Activated T-cell treated with anti-CD3 and anti-CD28 coated beads for 48 hours (primary cell): ENCODE data around the gene HRG.

Experiments used
- DNase-seq: peaks from one replicate; pipeline ENCODE4 v3.0.0-alpha.2; 2020; ENCODE audit warnings: low read depth

Gene HRG

DNA sequence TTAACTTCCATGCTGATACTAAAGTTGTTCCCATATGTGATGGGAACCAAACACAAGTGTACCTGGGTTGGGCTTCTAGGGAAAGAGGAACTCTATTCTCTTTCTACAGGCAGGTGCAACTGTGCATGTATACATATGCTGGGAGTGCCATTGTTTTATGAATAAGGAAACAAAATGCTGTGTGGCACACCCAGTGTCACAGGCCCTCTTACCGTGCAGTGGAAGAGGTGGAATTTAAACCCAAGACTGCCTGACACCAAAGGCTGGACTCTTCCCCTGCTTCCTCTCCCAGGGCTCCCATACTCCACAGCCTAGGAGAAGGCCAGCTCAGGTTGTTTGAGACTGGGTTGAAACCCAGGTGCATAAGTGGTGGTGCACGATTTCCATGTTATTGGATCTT is 27.6 kb upstream of the HRG start:
- no peak for DNase-seq

DNA sequence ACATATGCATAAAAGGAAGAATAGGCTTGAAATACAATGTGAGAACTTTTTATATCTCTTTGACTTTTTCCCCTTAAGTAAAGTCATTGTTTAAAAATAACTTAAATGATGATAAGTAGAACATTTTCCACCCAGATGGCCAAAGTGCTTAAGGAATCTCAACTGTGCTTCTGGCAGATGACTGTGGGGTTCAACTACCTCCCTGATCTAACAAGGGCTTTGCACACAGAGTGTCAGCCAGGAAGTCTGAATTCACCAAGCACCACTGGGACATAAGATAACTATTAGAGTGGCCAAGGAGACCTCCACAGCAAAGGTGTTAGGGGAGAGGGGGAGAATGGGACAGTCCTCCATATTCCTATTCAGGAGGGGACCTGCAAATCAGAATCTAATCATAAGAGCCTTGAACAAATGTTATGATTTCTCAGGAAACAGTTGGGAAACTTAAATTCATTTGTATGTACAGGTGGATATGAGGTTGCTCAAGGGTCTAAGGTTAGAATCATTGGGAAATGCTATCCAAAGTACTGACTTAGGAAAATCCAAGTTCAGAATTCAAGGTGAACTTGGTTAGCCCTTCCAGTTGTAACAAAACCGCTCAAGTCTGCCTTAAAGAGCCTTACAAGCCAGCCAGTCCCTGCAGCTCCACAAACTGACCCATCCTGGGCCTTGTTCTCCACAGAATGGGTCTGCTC is 25.9 kb upstream of the HRG start, which contains the start of gene FETUB:
Gene FETUB (plus strand): TSS at position 622 of the 695 bp plus-strand sequence. CDS start 62 bp downstream, at position 684.
- DNase-seq: no peak

DNA sequence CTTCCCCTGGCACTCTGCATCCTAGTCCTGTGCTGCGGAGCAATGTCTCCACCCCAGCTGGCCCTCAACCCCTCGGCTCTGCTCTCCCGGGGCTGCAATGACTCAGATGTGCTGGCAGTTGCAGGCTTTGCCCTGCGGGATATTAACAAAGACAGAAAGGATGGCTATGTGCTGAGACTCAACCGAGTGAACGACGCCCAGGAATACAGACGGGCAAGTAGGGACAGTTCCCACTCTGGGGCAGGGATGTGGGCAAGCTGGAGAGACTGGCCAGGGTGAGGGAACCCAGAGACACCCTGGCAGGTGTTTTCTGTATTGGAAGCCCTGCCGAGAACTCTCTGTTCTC is 25.4 kb upstream of the HRG start:
- DNase-seq: no peak

DNA sequence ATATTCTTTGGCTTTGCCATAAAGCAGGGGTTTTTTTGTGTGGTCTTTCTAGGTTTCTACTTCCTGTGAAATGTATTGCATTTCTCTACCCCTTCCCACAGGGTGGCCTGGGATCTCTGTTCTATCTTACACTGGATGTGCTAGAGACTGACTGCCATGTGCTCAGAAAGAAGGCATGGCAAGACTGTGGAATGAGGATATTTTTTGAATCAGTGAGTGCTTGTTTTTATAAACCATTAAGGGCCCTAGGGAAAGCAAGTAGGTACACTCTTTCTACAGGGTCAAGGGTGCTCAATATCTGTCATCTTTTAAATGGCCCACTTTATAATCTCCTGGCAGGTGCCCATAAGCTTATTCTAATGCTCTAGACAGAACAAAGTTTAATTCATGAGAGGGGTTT is 24.9 kb upstream of the HRG start:
- no peak for DNase-seq

DNA sequence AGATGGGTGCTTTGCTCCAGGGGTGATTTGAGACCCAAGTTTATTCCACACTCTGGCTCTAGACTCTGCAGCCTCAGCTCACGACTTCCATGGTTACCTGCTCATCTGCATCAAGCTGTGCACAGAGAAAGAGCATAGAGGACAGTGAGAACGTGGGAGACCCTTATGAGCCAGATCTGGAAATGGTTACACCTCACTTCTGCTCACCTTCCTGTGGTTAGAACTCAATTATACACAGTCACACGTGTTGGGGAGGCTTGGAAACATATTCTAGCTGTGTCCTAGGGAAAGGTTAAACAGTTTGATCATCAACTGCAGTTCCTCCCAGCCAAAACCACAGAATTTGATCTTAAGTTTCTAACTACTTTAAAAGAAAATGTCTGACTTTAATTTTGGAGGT is 23.8 kb upstream of the HRG start:
- no peak for DNase-seq

DNA sequence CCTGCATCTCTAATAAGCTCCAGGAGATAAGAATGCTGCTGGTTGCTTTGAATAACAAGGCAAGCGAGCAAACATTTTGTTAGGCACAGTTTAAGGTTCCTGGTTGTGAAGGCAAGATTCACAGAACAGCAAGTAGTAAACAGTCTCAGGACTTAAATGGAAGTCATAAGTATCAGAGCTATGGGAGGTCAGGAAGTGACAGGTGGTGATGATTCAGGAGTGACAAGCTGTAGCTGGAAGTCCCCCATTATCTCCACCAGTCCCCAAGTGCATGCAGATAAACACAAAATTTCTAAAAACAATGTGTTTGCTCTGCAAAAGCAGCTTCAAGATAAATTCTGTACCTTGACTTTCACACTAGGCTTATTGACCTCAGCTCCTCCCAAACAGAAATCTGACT is 22.3 kb upstream of the HRG start:
- peak; percentile 2 for DNase-seq

DNA sequence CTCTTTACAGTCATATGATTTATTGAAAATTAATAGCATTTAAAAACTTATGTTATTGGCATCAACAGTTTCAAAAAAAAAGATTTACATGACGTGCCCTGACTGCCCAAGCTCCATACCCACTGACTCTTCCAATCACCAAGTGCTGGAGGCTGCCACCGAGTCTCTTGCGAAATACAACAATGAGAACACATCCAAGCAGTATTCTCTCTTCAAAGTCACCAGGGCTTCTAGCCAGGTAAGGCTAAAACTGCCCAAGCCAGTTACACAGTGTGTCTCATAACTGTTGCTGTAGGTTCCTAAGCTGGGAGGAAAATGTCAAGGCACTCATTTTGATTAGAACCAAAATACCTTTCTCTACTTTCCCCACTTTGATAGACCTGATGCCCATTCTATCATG is 21.1 kb upstream of the HRG start:
- no peak for DNase-seq

DNA sequence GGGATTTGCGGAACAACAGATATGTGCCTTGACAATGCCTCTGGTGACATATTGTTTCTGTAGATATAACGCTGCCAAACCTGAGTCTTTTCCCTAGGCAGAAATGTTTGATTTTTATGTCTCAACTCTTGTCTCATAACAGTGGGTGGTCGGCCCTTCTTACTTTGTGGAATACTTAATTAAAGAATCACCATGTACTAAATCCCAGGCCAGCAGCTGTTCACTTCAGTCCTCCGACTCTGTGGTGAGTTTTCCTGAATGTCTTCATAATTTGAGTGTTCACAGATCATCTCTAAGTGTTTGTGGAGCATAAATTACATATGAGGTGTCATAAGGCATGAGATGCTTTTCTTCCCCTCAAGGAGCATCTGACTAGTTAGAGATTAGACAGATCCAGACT is 19.7 kb upstream of the HRG start:
- no peak for DNase-seq

DNA sequence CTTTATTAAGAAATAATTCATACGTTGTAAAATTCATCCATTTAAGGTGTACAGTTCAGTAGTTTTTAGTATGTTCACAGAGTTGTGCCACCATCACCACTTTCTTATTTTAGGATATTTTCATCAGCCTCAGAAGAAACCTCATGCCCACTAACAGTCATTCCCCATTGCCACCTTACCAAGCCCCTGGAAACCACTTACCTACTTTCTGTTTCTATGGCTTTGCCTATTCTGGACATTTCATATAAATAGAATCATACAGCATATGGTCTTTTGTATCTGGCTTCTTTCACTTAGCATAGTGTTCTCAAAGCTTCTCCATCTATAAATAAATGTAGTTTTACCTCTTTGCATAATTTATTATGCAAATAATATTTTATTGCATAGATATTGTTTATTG is 19.0 kb upstream of the HRG start:
- no peak for DNase-seq

DNA sequence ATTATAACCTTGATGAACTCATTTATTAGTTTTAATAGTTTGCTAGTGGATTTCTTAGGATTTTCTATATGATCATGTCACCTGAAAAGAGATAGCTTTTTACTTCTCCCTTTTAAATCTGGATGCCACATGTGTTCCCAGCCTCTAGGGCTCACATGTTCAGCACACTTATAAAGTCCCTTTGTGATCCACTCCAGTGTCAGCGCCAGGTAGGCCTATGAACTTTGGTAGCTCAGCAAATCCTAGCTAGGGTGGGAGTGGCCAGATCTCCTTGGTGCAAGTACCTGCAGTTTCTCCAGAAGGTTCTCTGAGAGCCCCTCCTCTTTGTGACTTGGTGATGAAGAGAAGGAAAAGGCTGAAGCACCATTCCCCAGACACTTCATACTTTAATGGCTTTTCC is 17.0 kb upstream of the HRG start:
- DNase-seq: no peak

DNA sequence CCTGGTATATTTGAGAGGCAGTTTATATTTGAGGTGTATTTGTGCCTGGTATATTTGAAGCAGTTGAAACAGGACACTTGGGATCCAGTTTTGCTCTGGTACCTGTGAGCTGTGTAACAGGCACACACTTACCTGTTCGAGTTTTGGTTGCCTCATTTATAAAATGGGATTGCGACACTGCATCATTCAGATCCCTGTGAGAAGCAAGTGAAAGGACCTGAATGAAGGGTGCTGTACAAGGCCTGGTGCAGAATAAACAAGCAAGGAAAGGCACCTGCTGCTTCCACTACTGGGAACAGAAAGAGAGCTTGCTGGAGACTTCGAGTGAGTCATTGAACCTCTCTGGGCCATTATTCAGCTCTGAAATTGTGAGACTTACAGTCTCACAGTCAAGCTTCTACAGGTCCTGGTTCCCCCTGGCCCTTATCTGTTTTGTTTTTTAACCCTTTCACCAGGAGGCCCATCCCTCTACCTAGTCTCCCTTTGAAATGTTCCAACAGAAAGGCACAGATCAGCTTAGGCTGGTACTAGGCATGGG is 14.1 kb upstream of the HRG start:
- no peak for DNase-seq

DNA sequence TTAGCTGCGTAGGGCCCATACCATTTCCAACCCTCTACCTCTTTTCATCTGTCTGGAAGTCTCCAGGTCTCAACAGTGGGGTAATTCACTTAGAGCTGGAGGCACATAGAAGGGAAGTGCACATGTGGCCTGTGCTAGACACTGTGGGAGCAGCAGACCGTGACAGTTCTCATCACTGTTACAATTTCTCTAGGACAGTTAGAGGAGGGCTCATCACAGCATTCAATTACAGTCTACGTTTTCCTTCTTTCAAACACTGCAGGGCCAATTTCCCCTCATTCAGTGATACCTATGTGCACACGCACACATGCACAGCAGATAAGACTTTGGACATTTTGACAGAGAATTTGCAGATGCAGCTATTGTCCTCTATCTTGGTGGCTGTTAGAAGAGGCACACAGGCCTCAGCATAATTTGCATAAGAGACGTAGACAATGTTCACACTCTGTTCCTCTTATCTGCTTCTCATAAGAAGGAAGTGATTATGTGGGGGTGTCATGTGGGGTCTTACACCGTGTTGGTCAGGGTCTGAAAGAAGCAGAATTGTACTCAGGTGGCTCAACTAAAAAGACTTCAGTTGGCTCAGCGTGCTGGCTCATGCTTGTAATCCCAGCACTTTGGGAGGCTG is 12.6 kb upstream of the HRG start:
- no peak for DNase-seq

DNA sequence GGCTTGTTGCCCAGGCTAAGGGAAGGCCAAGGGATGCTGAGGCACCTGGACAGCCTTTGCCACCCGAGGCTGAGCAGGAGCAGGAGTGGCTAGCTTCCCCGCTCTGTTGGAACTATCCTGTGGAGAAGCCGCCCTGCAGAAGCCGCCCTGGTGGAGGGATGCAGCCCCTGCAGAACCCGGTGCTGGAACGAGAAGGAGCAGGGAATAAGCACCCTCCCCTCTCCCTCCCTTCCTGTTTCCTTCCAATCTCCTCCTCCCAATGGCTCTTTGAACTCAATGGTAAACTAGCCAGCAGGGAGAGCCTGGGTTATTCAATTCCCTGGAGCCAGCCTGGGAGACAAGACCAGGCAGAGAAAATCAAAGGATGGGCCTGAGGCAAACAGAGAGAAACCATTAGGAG is 11.8 kb upstream of the HRG start:
- no peak for DNase-seq

DNA sequence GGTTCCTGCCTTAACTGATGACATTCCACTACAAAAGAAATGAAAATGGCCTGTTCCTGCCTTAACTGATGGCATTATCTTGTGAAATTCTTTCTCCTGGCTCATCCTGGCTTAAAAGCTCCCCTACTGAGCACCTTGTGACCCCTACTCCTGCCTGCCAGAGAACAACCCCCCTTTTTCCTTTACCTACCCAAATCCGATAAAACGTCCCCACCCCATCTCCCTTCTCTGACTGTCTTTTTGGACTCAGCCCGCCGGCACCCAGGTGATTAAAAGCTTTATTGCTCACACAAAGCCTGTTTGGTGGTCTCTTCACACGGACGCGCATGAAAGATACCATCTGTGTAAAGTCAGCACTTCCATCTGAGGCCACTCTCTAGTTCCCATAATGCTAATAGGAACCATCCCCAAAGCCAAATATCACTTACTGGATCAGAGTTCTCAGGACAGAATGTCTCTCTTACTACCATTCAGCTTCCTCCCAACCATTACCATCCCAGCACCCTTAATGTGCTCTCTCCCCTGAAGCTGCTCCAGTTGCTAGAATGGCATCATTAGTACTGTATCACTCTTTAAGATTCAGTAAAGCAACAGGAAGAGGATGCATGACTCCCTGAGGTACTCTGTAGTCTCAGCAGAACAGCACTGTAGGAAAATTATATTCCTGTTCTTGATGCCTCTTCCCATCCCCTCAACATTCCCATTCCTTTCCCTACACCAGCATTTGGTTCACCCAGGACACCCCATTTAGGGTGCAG is 2.3 kb upstream of the HRG start:
- no peak for DNase-seq

DNA sequence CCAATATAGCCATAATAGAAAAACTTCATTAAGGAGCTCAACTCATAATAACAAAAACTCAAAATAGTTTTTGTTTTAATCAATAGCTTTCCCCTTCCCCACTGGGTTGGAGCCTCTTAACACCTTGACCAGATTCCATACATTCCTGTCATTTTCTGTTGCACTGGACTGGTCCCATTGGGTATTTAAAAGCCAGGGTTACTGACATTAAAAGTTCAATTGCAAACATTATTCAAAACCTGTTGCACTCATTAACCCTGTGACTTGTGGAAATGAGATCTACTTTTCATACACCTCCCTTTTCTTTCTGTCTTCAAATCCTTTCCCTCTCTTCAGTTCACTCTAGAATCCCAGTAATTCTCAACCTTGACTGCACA is 1.7 kb upstream of the HRG start:
- DNase-seq: no peak

DNA sequence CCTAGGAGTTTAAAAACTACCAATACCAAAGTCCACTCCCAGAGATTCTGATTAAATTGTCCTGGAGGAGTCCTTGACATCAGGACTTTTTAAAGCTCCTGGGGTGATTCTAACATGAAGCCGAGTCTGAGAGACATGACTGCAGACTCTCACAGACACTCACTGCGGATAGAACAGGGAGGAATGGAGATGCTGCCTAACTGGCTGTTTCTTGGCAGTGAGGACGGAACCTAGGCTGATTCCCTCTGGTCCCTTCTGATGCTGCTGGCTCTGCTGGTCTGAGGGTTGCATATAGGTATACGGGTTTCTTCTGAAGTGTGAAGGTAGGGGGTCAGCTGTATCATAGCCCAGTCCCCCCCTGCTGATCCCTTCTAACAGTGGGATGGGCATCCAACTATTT is 1.3 kb upstream of the HRG start:
- DNase-seq: no peak

DNA sequence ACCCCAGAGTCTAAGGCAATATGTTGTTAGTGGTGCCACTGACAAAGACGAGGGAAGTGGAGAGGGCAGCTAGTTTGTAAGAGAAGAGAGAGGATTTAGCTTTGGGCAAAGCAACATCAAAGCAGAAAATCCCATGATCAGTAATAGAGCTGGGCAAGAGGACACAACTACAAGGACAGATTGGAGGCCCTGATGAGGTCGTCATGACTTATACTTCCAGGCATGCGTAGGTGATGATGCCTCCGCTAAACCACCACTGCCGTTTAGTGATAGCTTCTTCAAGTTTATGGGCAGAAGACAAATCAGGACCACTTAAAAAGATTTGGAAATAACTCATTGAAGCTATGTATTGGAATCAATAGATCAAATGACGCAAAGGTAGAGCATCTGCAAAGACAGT is 2.6 kb downstream of the HRG start:
- DNase-seq: no peak

DNA sequence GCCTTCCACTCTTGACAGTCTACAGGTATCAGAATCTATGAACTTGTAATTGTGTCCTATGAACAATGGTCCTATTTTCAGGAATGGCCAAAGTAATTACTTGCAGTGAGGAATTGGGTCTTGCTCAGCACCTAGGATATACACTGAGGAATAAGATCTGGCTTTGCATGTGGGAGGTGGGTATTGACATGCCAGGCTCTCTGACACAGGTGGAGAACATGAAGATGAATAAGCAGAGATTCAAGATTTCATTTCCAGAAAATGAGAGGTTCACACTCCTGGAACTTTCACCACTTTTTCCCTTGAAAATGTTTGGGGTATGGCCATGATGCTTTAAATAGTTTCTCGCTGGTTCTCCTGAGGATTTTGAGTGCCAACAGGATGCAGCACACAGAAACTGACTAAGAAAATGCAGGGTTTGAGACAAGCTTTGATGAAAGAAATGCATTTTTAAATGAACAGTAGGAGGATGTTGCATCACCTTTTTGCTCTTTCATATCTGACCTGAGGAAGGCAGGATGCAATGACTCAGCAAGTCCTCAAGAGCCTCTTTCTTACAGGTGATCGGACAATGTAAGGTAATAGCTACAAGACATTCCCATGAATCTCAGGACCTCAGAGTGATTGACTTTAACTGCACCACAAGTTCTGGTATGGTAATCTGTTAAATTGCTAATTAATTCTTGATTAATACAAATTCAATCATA is 3.7 kb downstream of the HRG start:
- no peak for DNase-seq

DNA sequence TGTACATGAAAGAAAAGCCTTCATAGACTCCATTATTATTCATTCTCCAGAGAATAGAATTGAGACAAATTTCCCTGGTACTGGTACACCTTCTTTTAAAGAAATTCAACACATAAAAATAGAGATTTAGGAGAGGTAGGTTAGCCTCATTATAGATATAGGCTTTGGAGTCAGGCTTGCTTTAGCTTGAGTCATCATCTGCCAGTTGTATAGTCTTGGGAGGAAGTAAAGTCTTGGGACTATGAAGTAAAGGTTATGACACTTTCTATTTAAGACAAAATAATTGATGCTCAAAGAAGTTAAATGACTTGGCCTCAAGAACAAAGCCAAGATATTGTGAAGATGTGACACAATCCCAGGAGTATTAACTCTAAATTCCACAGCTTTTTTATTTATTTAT is 4.3 kb downstream of the HRG start:
- DNase-seq: no peak

DNA sequence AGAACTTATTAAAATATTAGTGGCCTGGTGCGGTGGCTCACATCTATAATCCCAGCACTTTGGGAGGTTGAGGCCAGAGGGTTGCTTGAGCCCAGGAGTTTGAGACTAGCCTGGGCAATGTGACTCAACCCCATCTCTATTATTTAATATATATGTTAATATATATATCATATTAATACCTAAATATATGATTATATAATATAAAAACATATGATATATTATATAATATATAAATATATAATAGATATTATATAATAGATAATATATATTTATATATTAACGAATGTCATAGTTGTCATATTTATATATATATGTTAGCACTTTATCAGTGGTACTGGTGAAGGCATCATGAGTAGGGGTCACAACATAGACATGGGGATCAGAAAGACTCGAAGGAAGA is 5.2 kb downstream of the HRG start:
- no peak for DNase-seq

DNA sequence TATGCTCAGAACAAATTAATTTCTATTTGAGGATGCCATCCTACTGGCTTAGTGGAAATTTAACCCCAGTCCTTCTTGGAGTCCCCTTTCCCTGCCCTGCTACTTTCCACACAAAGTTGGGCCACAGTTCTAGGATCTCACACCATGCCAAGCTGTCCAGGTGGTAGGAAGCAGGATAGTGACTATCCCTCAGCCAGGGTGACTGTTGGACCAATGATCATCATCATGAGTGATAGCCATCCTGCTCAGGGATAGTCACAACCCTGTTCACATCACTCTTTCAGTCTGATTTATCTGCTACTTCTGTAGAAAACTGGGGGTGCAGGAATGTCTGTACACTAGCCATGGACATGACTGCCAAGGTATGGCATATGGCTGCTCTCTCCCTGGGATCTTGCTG is 12.8 kb downstream of the HRG start:
- no peak for DNase-seq

DNA sequence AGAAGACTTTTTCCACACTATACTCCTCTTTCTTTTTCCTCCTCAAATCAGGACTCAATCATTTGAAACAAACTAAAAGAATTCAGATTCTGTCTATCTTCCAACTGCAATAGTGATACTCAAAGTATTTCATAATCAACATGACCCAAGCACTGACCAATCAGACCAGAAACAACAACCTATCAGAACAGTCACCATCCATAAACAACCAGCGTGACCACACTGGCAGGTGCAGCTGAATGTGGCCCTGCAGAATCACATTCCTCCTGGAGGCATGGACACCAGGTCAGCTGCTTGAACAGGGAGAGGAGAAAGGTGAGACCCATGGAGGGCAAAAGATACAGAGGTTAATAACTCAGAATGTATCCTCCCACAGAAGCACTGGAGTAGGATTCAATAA is 13.3 kb downstream of the HRG start:
- no peak for DNase-seq

DNA sequence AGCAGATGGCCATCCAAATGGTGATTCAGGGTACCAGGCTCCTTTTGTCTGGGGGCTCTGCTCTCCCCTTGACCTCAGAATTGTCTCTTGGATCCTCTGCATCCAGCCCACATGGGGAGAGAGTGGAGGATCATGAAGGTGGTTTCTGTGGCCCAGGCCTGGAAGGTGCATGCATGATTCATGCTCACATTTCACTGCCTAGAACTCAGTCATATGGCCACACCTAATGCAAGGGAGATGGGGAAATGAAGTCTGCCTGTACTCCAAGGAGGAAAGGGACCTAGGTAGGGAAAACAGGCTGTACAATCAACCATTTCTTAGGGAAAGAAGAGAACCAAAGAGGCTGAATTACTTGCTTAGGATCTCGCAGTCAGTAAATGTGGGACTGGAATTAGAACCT is 15.1 kb downstream of the HRG start:
- DNase-seq: no peak
